ENCODE data around the gene SLC48A1. TPM values are rescaled to one million over a fixed set of nuclear protein-coding genes. Genes with fewer than 3 reads are reported as not detected.
A peak's percentile ranks its signal among the peaks of the same experiment; 100 is the strongest.

The SLC48A1 gene
- polyA plus RNA-seq, 4 donors = 5.1 to 12.1 (median 7.5) TPM

GRCh38 chr12:47775100-47775911 is 2.3 kb downstream of the SLC48A1 start:
- WGBS, 3 donors = 75 to 83% (median 82%) methylated on average over 10 of the region's 10 CpGs
- H3K9me3 ChIP-seq (ENCODE audit: control insufficient read depth in 2 of 2, insufficient read depth in 1 of 2, low read depth in 1 of 2, low read length in 1 of 2) = no peaks in the 10 kb centered on the region
- DNase-seq (no peak), FAIRE-seq (no peak)
- H3K36me3 ChIP-seq (ENCODE audit: control insufficient read depth in 3 of 3, insufficient read depth in 2 of 3, low read depth in 1 of 3, low read length in 3 of 3) = peaks cover 0 to 6% (median 0%) of the 10 kb centered on the region in 3 donors
- no peaks in the 10 kb centered on the region for H3K27me3 ChIP-seq (ENCODE audit: control insufficient read depth in 3 of 3, insufficient read depth in 3 of 3, low read length in 3 of 3)
- peak overlapping the region in 1 of 3 donors; percentile 24 for H3K27ac ChIP-seq (ENCODE audit: low read depth in 1 of 3, low read length in 2 of 3)
- peaks cover 0 to 6% (median 3%) of the 10 kb centered on the region in 3 donors for H3K4me1 ChIP-seq (ENCODE audit: control insufficient read depth in 3 of 3, insufficient read depth in 2 of 3, low read depth in 1 of 3, low read length in 2 of 3)
- no peak overlapping the region for H3K4me3 ChIP-seq (ENCODE audit: low read depth in 1 of 3, low read length in 3 of 3)

GRCh38 chr12:47776471-47777143 is 3.6 kb downstream of the SLC48A1 start:
- H3K4me3 ChIP-seq (ENCODE audit: low read depth in 1 of 3, low read length in 3 of 3) = no peak overlapping the region
- no peak for FAIRE-seq
- no peak overlapping the region for H3K27ac ChIP-seq (ENCODE audit: low read depth in 1 of 3, low read length in 2 of 3)

GRCh38 chr12:47777151-47777550 is 4.1 kb downstream of the SLC48A1 start:
- no peaks in the 10 kb centered on the region for H3K27me3 ChIP-seq (ENCODE audit: control insufficient read depth in 3 of 3, insufficient read depth in 3 of 3, low read length in 3 of 3)
- FAIRE-seq (no peak), DNase-seq (no peak)
- H3K27ac ChIP-seq (ENCODE audit: low read depth in 1 of 3, low read length in 2 of 3) = no peak overlapping the region
- WGBS, 3 donors = 57 to 75% (median 67%) methylated on average over 1 of the region's 1 CpG
- H3K36me3 ChIP-seq (ENCODE audit: control insufficient read depth in 3 of 3, insufficient read depth in 2 of 3, low read depth in 1 of 3, low read length in 3 of 3) = peaks cover 0 to 21% (median 0%) of the 10 kb centered on the region in 3 donors
- peaks cover 0 to 6% (median 3%) of the 10 kb centered on the region in 3 donors for H3K4me1 ChIP-seq (ENCODE audit: control insufficient read depth in 3 of 3, insufficient read depth in 2 of 3, low read depth in 1 of 3, low read length in 2 of 3)
- no peaks in the 10 kb centered on the region for H3K9me3 ChIP-seq (ENCODE audit: control insufficient read depth in 2 of 2, insufficient read depth in 1 of 2, low read depth in 1 of 2, low read length in 1 of 2)
- H3K4me3 ChIP-seq (ENCODE audit: low read depth in 1 of 3, low read length in 3 of 3) = no peak overlapping the region

More at GRCh38 chr12:47776471-47777143, 3.6 kb downstream of the SLC48A1 start:
- Histone ChIP-seq H3K9me3 (ENCODE audit: control insufficient read depth in 2 of 2, insufficient read depth in 1 of 2, low read depth in 1 of 2, low read length in 1 of 2) (no peaks in the 10 kb centered on the region), H3K4me1 (ENCODE audit: control insufficient read depth in 3 of 3, insufficient read depth in 2 of 3, low read depth in 1 of 3, low read length in 2 of 3) (peaks cover 0 to 6% (median 3%) of the 10 kb centered on the region in 3 donors), H3K36me3 (ENCODE audit: control insufficient read depth in 3 of 3, insufficient read depth in 2 of 3, low read depth in 1 of 3, low read length in 3 of 3) (peaks cover 0 to 15% (median 0%) of the 10 kb centered on the region in 3 donors), H3K27me3 (ENCODE audit: control insufficient read depth in 3 of 3, insufficient read depth in 3 of 3, low read length in 3 of 3) (no peaks in the 10 kb centered on the region)
- no peak for DNase-seq
- WGBS, 3 donors = 70 to 82% (median 79%) methylated on average over 5 of the region's 5 CpGs

GRCh38 chr12:47777741-47778558 is 4.9 kb downstream of the SLC48A1 start:
- FAIRE-seq = no peak
- 69 to 80% (median 77%) methylated on average over 9 of the region's 9 CpGs for WGBS, 3 donors
- H3K36me3 ChIP-seq (ENCODE audit: control insufficient read depth in 3 of 3, insufficient read depth in 2 of 3, low read depth in 1 of 3, low read length in 3 of 3) = peaks cover 0 to 29% (median 0%) of the 10 kb centered on the region in 3 donors
- DNase-seq = no peak
- H3K4me3 ChIP-seq (ENCODE audit: low read depth in 1 of 3, low read length in 3 of 3) = no peak overlapping the region
- H3K27me3 ChIP-seq (ENCODE audit: control insufficient read depth in 3 of 3, insufficient read depth in 3 of 3, low read length in 3 of 3) = no peaks in the 10 kb centered on the region
- H3K9me3 ChIP-seq (ENCODE audit: control insufficient read depth in 2 of 2, insufficient read depth in 1 of 2, low read depth in 1 of 2, low read length in 1 of 2) = no peaks in the 10 kb centered on the region
- no peak overlapping the region for H3K27ac ChIP-seq (ENCODE audit: low read depth in 1 of 3, low read length in 2 of 3)
- peaks cover 0 to 6% (median 3%) of the 10 kb centered on the region in 3 donors for H3K4me1 ChIP-seq (ENCODE audit: control insufficient read depth in 3 of 3, insufficient read depth in 2 of 3, low read depth in 1 of 3, low read length in 2 of 3)

- Histone ChIP-seq H3K4me3 (ENCODE audit: low read depth in 1 of 3, low read length in 3 of 3) (no peak overlapping the region), H3K4me1 (ENCODE audit: control insufficient read depth in 3 of 3, insufficient read depth in 2 of 3, low read depth in 1 of 3, low read length in 2 of 3) (peaks cover 0 to 3% (median 2%) of the 10 kb centered on the region in 3 donors), H3K9me3 (ENCODE audit: control insufficient read depth in 2 of 2, insufficient read depth in 1 of 2, low read depth in 1 of 2, low read length in 1 of 2) (no peaks in the 10 kb centered on the region), H3K27ac (ENCODE audit: low read depth in 1 of 3, low read length in 2 of 3) (no peak overlapping the region), H3K27me3 (ENCODE audit: control insufficient read depth in 3 of 3, insufficient read depth in 3 of 3, low read length in 3 of 3) (no peaks in the 10 kb centered on the region), H3K36me3 (ENCODE audit: control insufficient read depth in 3 of 3, insufficient read depth in 2 of 3, low read depth in 1 of 3, low read length in 3 of 3) (peaks cover 0 to 38% (median 6%) of the 10 kb centered on the region in 3 donors)
- WGBS, 3 donors = 60 to 74% (median 61%) methylated on average over 14 of the region's 14 CpGs
- DNase-seq = no peak
- no peak for FAIRE-seq
Observed at GRCh38 chr12:47778881-47779280, 5.8 kb downstream of the SLC48A1 start.

- Histone ChIP-seq H3K4me3 (ENCODE audit: low read depth in 1 of 3, low read length in 3 of 3) (no peak overlapping the region), H3K27me3 (ENCODE audit: control insufficient read depth in 3 of 3, insufficient read depth in 3 of 3, low read length in 3 of 3) (no peaks in the 10 kb centered on the region), H3K27ac (ENCODE audit: low read depth in 1 of 3, low read length in 2 of 3) (no peak overlapping the region), H3K9me3 (ENCODE audit: control insufficient read depth in 2 of 2, insufficient read depth in 1 of 2, low read depth in 1 of 2, low read length in 1 of 2) (no peaks in the 10 kb centered on the region), H3K4me1 (ENCODE audit: control insufficient read depth in 3 of 3, insufficient read depth in 2 of 3, low read depth in 1 of 3, low read length in 2 of 3) (no peaks in the 10 kb centered on the region), H3K36me3 (ENCODE audit: control insufficient read depth in 3 of 3, insufficient read depth in 2 of 3, low read depth in 1 of 3, low read length in 3 of 3) (peaks cover 0 to 43% (median 6%) of the 10 kb centered on the region in 3 donors)
- FAIRE-seq (no peak), DNase-seq (peak; percentile 85 to 91)
- 36 to 53% (median 47%) methylated on average over 19 of the region's 19 CpGs for WGBS, 3 donors
Observed at GRCh38 chr12:47779301-47779942, 6.4 kb downstream of the SLC48A1 start.

GRCh38 chr12:47779943-47780504 is 7.0 kb downstream of the SLC48A1 start:
- Histone ChIP-seq H3K27ac (ENCODE audit: low read depth in 1 of 3, low read length in 2 of 3) (no peak overlapping the region), H3K27me3 (ENCODE audit: control insufficient read depth in 3 of 3, insufficient read depth in 3 of 3, low read length in 3 of 3) (no peaks in the 10 kb centered on the region), H3K4me1 (ENCODE audit: control insufficient read depth in 3 of 3, insufficient read depth in 2 of 3, low read depth in 1 of 3, low read length in 2 of 3) (no peaks in the 10 kb centered on the region), H3K36me3 (ENCODE audit: control insufficient read depth in 3 of 3, insufficient read depth in 2 of 3, low read depth in 1 of 3, low read length in 3 of 3) (peaks cover 0 to 49% (median 6%) of the 10 kb centered on the region in 3 donors), H3K9me3 (ENCODE audit: control insufficient read depth in 2 of 2, insufficient read depth in 1 of 2, low read depth in 1 of 2, low read length in 1 of 2) (no peaks in the 10 kb centered on the region), H3K4me3 (ENCODE audit: low read depth in 1 of 3, low read length in 3 of 3) (no peak overlapping the region)
- DNase-seq (no peak), FAIRE-seq (no peak)
- 69 to 83% (median 78%) methylated on average over 11 of the region's 11 CpGs for WGBS, 3 donors
